ENCODE results near the gene GSK3B.
"Not testable (repeated sequence)": the region's sequence is repeated elsewhere in the genome, so short reads cannot be mapped to it uniquely, and the experiment has no call there.

GSK3B gene

DNA sequence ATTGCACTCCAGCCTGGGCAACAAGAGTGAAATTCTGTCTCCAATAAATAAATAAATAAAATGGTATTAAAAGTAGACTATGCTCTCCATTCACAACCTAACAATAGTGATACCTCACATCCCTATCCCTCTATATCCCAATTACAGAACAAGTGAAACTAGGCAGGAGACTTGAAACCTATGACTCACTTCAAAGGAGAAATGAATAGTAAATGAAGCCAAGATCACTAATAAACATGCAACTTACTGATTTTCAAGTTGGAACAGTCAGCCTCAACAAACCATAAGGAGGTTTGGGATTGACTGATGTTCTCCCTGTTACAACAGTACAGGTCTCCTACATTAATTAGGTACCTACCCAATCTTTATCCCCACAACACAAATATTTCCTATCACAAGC, 103.4 kb downstream of the GSK3B start:
- Histone ChIP-seq H3K27me3 (ENCODE audit: insufficient read depth, low read depth, severe bottlenecking) (no peaks in the 10 kb centered on the region), H3K9me3 (ENCODE audit: severe bottlenecking) (no peaks in the 10 kb centered on the region), H3K27ac (no peak overlapping the region), H3K36me3 (peaks cover 2% of the 10 kb centered on the region; the same call in 1 of the 2 replicates), H3K4me3 (ENCODE audit: low read depth, low read length) (no peak overlapping the region)
- TF ChIP-seq CTCF (IDR thresholded peaks at IDR 0.05; ENCODE audit: low read depth, low read length), result no peak
- no peak for DNase-seq

DNA sequence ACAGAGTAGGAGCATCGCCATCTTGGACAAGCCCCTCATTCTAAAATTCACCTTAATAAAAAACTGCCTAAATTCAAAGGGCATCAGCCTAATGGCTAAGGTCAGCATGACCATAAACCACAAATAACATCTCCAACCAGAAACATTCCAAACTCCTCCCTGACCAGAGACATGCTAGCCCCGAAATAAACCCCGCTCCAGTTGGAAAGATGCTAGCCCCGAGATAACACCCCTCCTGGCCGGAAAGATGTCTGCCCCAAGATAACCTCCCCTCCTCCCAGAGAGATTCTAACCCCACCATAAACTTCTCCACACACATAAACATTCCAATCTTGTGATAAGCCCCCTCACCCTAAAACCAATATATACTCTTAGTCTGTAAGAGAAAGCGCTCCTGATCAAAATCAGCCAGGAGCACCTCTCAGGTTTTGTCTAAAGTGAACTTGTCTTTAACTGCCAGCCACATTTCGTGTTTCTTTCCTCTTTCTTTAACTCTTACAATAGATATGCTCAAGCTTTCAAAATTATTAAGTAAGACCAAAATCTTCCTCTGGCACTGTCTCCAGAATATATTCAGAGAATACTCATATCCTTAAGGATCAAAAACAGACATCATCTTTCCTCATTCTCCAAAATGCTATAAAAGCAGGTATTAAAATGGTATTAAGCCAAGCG, 104.1 kb downstream of the GSK3B start:
- Histone ChIP-seq H3K4me3 (ENCODE audit: low read depth, low read length) (no peak overlapping the region), H3K36me3 (no peaks in the 10 kb centered on the region; the same call in 1 of the 2 replicates), H3K27ac (no peak overlapping the region), H3K9me3 (ENCODE audit: severe bottlenecking) (no peaks in the 10 kb centered on the region), H3K27me3 (ENCODE audit: insufficient read depth, low read depth, severe bottlenecking) (no peaks in the 10 kb centered on the region)
- no peak for TF ChIP-seq CTCF (IDR thresholded peaks at IDR 0.05; ENCODE audit: low read depth, low read length)
- DNase-seq, result no peak

DNA sequence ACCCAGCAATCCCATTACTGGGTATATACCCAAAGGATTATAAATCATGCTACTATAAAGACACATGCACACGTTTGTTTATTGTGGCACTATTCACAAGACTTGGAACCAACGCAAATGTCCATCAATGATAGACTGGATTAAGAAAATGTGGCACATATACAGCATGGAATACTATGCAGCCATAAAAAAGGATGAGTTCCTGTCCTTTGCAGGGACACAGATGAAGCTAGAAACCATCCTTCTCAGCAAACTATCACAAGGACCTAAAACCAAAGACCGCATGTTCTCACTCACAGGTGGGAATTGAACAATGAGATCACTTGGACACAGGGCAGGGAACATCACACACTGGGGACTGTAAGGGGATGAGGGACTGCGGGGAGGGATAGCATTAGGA, 107.4 kb downstream of the GSK3B start:
- not testable (repeated sequence) for H3K9me3 ChIP-seq (ENCODE audit: severe bottlenecking); H3K27ac ChIP-seq; DNase-seq; H3K36me3 ChIP-seq; H3K27me3 ChIP-seq (ENCODE audit: insufficient read depth, low read depth, severe bottlenecking); H3K4me3 ChIP-seq (ENCODE audit: low read depth, low read length)

- no peak overlapping the region for H3K4me3 ChIP-seq (ENCODE audit: low read depth, low read length)
- no peaks in the 10 kb centered on the region for H3K9me3 ChIP-seq (ENCODE audit: severe bottlenecking)
- no peak for TF ChIP-seq CTCF (IDR thresholded peaks at IDR 0.05; ENCODE audit: low read depth, low read length)
- no peak for DNase-seq
- no peaks in the 10 kb centered on the region for H3K27me3 ChIP-seq (ENCODE audit: insufficient read depth, low read depth, severe bottlenecking)
- no peaks in the 10 kb centered on the region for H3K36me3 ChIP-seq
- H3K27ac ChIP-seq, result no peak overlapping the region
Measured at GRCh38 chr3:119981386-119981785, 112.9 kb downstream of the GSK3B start.

DNA sequence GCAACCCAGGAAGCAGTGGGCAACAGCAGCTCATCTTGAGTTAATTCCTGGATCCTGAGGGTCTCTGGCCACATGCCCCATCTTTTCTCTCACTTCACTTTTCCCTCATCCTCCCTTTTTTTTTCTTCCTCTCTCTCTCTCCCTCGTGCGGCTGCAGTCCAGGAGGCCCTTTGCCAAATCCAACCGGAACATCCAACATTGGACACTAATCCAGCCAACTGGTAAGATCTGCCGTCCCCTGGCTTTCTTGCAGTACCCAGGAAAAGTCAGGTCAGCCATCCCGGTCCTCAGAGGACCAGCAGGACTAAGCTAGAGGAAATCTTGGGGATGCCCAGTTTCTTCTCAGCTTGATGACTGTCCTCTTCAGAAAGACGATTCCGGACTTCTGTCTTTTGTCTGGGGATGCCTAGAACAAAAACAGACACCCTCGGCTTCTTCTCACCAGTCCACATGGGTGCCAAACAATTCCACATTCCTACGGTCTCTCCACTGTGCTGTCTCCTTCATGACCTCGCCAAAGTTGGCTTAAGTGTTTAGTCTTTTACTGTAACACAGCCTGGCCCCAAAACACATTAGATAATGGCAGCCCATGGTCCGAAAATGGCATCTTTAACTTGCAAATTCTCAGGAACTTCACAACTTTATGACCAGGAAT, 115.6 kb downstream of the GSK3B start:
- Histone ChIP-seq H3K27ac (no peak overlapping the region), H3K27me3 (ENCODE audit: insufficient read depth, low read depth, severe bottlenecking) (no peaks in the 10 kb centered on the region), H3K36me3 (no peaks in the 10 kb centered on the region), H3K9me3 (ENCODE audit: severe bottlenecking) (no peaks in the 10 kb centered on the region), H3K4me3 (ENCODE audit: low read depth, low read length) (no peak overlapping the region)
- DNase-seq, result no peak
- TF ChIP-seq CTCF (IDR thresholded peaks at IDR 0.05; ENCODE audit: low read depth, low read length), result no peak

GRCh38 chr3:119977353-119977752, 116.9 kb downstream of the GSK3B start:
- no peak overlapping the region for H3K27ac ChIP-seq
- H3K9me3 ChIP-seq (ENCODE audit: severe bottlenecking), result no peaks in the 10 kb centered on the region
- no peaks in the 10 kb centered on the region for H3K27me3 ChIP-seq (ENCODE audit: insufficient read depth, low read depth, severe bottlenecking)
- no peak for DNase-seq
- TF ChIP-seq CTCF (IDR thresholded peaks at IDR 0.05; ENCODE audit: low read depth, low read length), result no peak
- H3K4me3 ChIP-seq (ENCODE audit: low read depth, low read length), result no peak overlapping the region
- H3K36me3 ChIP-seq, result no peaks in the 10 kb centered on the region

Data from WERI-Rb-1 (cell line).